HEK293 (cell line): Measurements from ENCODE around the gene SECTM1.

Source experiments
- IKZF3 ChIP-seq: fragments of 450-650 bp; IDR thresholded peaks from 2 replicates; pipeline ENCODE4 v1.5.0; 2018; ENCODE audit warnings: missing biosample characterization, mild to moderate bottlenecking, missing genetic modification characterization, moderate library complexity
- KLF16 ChIP-seq: fragments of 450-650 bp; formaldehyde crosslinking; IDR thresholded peaks from 2 replicates; pipeline ENCODE4 v1.5.1; 2017; ENCODE audit warnings: missing biosample characterization, missing genetic modification characterization
- MEIS1 ChIP-seq: sonication (generic); formaldehyde crosslinking; IDR thresholded peaks from 2 replicates; pipeline ENCODE4 v1.8.1; 2022; ENCODE audit warnings: missing genetic modification reagents, mild to moderate bottlenecking, borderline replicate concordance
- SCRT2 ChIP-seq: fragments of 450-650 bp; formaldehyde crosslinking; IDR thresholded peaks from 2 replicates; pipeline ENCODE4 v1.5.1; 2016; ENCODE audit warnings: missing biosample characterization, missing genetic modification characterization
- WT1 ChIP-seq: fragments of 450-650 bp; formaldehyde crosslinking; IDR thresholded peaks from 2 replicates; pipeline ENCODE4 v1.5.1; 2016; ENCODE audit warnings: missing biosample characterization, missing genetic modification characterization
- ZFP41 ChIP-seq: fragments of 450-650 bp; formaldehyde crosslinking; IDR thresholded peaks from 2 replicates; pipeline ENCODE4 v1.5.1; 2016; ENCODE audit warnings: missing biosample characterization, missing genetic modification characterization, borderline replicate concordance
- ZNF121 ChIP-seq: fragments of 450-650 bp; formaldehyde crosslinking; IDR thresholded peaks from 2 replicates; pipeline ENCODE4 v1.5.1; 2016; ENCODE audit warnings: missing biosample characterization, missing genetic modification characterization
- ZNF184 ChIP-seq: fragments of 450-650 bp; IDR thresholded peaks from 2 replicates; pipeline ENCODE4 v1.5.1; 2018; ENCODE audit warnings: missing biosample characterization, mild to moderate bottlenecking, missing genetic modification characterization
- ZNF311 ChIP-seq: fragments of 450-650 bp; formaldehyde crosslinking; IDR thresholded peaks from 2 replicates; pipeline ENCODE4 v1.5.1; 2017; ENCODE audit warnings: missing biosample characterization, missing genetic modification characterization, borderline replicate concordance
- ZNF37A ChIP-seq: fragments of 450-650 bp; IDR thresholded peaks from 2 replicates; pipeline ENCODE4 v1.5.1; 2018; ENCODE audit warnings: missing biosample characterization, missing genetic modification characterization
- ZNF548 ChIP-seq: fragments of 450-650 bp; formaldehyde crosslinking; IDR thresholded peaks from 2 replicates; pipeline ENCODE4 v1.5.1; 2016; ENCODE audit warnings: missing biosample characterization, missing genetic modification characterization
- ZNF707 ChIP-seq: fragments of 450-650 bp; formaldehyde crosslinking; IDR thresholded peaks from 2 replicates; pipeline ENCODE4 v1.5.1; 2016; ENCODE audit warnings: missing biosample characterization, missing genetic modification characterization
- ZNF747 ChIP-seq: fragments of 450-650 bp; formaldehyde crosslinking; IDR thresholded peaks from 2 replicates; pipeline ENCODE4 v1.5.1; 2016; ENCODE audit warnings: missing biosample characterization, missing genetic modification characterization
- ZNF768 ChIP-seq: fragments of 450-650 bp; formaldehyde crosslinking; IDR thresholded peaks from 2 replicates; pipeline ENCODE4 v1.5.1; 2018; ENCODE audit warnings: missing biosample characterization, mild to moderate bottlenecking, missing genetic modification characterization
- TF ChIP-seq, protein P1 (sequence below): fragments of 450-650 bp; formaldehyde crosslinking; IDR thresholded peaks from 2 replicates; pipeline ENCODE4 v1.5.1; 2016; ENCODE audit warnings: missing biosample characterization, missing genetic modification characterization
- TF ChIP-seq, protein P2 (sequence below): fragments of 450-650 bp; formaldehyde crosslinking; IDR thresholded peaks from 2 replicates; pipeline ENCODE4 v1.5.1; 2017; ENCODE audit warnings: missing biosample characterization, missing genetic modification characterization
- TF ChIP-seq, protein P3 (sequence below): fragments of 450-650 bp; IDR thresholded peaks from 2 replicates; pipeline ENCODE4 v1.5.1; 2018; ENCODE audit warnings: missing biosample characterization, mild to moderate bottlenecking, missing genetic modification characterization
- TF ChIP-seq, protein P4 (sequence below): sonication (generic); formaldehyde crosslinking; IDR thresholded peaks from 2 replicates; pipeline ENCODE4 v1.8.1; 2022; ENCODE audit warnings: mild to moderate bottlenecking, moderate library complexity, missing genetic modification reagents
- TF ChIP-seq, protein P5 (sequence below): fragments of 450-650 bp; formaldehyde crosslinking; IDR thresholded peaks from 2 replicates; pipeline ENCODE4 v1.5.1; 2016; ENCODE audit warnings: missing biosample characterization, missing genetic modification characterization
- TF ChIP-seq, protein P6 (sequence below): fragments of 450-650 bp; formaldehyde crosslinking; IDR thresholded peaks from 2 replicates; pipeline ENCODE4; 2016; ENCODE audit warnings: missing biosample characterization, missing genetic modification characterization
- TF ChIP-seq, protein P7 (sequence below): fragments of 450-650 bp; formaldehyde crosslinking; IDR thresholded peaks from 2 replicates; pipeline ENCODE4 v1.5.1; 2016; ENCODE audit warnings: missing biosample characterization, missing genetic modification characterization
- TF ChIP-seq, protein P8 (sequence below): fragments of 450-650 bp; formaldehyde crosslinking; IDR thresholded peaks from 2 replicates; pipeline ENCODE4 v1.5.1; 2016; ENCODE audit warnings: missing biosample characterization, missing genetic modification characterization
- TF ChIP-seq, protein P9 (sequence below): fragments of 450-650 bp; formaldehyde crosslinking; IDR thresholded peaks from 2 replicates; pipeline ENCODE4 v1.5.1; 2017; ENCODE audit warnings: missing biosample characterization, missing genetic modification characterization

Gene SECTM1

DNA sequence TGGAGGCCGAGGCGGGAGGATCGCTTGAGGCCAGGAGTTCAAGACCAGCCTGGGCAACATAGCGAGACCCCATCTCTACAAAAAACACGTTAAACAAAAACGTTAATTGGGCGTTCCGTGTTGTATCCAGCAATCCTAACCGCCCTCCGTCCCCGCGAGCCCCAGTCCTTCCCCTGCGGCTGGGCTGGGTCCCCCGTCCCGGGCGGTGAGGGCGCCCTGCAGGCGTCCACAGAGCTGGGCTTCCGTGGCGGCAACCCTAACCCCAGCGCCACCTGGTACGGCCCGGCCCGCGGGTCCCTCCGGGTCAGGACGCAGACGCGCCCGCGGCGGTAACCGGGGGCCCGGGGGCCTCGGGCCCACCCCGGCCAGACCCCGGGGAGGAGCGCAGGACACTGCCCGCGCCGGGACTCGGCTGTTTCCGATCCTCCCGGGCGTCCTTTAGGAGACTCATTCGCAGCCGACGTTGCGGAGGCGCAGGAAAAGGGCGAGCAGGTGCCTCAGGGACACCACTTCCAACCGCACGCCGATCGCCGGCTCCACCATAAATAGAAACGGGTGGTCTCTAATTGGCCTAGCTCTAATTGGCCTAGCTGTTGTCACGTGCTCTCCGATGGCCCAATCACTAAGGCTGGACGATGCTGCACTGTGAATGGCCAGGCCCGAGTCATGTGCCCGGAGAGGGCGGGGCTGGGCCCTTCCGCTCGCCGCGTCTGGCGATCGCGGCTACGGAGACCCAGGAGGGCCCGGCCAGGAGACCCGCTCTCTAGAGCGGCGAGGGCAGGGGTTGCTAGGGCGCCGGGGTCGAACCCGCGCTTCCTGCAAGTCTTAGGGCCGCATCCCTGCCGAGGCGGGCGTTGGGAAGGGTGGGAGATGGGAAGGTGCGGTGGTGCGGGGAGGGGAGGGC is 41.1 kb downstream of the SECTM1 start (continued):
- peak; percentile 84 for TF ChIP-seq KLF16
- no peak for TF ChIP-seq ZNF747 (tag by site-specific recombination)
- no peak for TF ChIP-seq MEIS1 (CRISPR knock-in tag)
- TF ChIP-seq, protein P1, sequence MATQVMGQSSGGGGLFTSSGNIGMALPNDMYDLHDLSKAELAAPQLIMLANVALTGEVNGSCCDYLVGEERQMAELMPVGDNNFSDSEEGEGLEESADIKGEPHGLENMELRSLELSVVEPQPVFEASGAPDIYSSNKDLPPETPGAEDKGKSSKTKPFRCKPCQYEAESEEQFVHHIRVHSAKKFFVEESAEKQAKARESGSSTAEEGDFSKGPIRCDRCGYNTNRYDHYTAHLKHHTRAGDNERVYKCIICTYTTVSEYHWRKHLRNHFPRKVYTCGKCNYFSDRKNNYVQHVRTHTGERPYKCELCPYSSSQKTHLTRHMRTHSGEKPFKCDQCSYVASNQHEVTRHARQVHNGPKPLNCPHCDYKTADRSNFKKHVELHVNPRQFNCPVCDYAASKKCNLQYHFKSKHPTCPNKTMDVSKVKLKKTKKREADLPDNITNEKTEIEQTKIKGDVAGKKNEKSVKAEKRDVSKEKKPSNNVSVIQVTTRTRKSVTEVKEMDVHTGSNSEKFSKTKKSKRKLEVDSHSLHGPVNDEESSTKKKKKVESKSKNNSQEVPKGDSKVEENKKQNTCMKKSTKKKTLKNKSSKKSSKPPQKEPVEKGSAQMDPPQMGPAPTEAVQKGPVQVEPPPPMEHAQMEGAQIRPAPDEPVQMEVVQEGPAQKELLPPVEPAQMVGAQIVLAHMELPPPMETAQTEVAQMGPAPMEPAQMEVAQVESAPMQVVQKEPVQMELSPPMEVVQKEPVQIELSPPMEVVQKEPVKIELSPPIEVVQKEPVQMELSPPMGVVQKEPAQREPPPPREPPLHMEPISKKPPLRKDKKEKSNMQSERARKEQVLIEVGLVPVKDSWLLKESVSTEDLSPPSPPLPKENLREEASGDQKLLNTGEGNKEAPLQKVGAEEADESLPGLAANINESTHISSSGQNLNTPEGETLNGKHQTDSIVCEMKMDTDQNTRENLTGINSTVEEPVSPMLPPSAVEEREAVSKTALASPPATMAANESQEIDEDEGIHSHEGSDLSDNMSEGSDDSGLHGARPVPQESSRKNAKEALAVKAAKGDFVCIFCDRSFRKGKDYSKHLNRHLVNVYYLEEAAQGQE = 0 out of 2 replicates have a peak, but pooled peaks have one; percentile 48
- TF ChIP-seq ZNF37A (tag by site-specific recombination) = no peak
- TF ChIP-seq, protein P2, sequence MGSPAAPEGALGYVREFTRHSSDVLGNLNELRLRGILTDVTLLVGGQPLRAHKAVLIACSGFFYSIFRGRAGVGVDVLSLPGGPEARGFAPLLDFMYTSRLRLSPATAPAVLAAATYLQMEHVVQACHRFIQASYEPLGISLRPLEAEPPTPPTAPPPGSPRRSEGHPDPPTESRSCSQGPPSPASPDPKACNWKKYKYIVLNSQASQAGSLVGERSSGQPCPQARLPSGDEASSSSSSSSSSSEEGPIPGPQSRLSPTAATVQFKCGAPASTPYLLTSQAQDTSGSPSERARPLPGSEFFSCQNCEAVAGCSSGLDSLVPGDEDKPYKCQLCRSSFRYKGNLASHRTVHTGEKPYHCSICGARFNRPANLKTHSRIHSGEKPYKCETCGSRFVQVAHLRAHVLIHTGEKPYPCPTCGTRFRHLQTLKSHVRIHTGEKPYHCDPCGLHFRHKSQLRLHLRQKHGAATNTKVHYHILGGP = no peak
- TF ChIP-seq, protein P3, sequence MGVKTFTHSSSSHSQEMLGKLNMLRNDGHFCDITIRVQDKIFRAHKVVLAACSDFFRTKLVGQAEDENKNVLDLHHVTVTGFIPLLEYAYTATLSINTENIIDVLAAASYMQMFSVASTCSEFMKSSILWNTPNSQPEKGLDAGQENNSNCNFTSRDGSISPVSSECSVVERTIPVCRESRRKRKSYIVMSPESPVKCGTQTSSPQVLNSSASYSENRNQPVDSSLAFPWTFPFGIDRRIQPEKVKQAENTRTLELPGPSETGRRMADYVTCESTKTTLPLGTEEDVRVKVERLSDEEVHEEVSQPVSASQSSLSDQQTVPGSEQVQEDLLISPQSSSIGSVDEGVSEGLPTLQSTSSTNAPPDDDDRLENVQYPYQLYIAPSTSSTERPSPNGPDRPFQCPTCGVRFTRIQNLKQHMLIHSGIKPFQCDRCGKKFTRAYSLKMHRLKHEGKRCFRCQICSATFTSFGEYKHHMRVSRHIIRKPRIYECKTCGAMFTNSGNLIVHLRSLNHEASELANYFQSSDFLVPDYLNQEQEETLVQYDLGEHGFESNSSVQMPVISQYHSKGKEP (tag by site-specific recombination) = no peak
- TF ChIP-seq SCRT2 (tag by site-specific recombination) = no peak
- TF ChIP-seq, protein P4, sequence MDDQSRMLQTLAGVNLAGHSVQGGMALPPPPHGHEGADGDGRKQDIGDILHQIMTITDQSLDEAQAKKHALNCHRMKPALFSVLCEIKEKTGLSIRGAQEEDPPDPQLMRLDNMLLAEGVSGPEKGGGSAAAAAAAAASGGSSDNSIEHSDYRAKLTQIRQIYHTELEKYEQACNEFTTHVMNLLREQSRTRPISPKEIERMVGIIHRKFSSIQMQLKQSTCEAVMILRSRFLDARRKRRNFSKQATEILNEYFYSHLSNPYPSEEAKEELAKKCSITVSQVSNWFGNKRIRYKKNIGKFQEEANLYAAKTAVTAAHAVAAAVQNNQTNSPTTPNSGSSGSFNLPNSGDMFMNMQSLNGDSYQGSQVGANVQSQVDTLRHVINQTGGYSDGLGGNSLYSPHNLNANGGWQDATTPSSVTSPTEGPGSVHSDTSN = peak; percentile 26; the same call in 1 of the 2 replicates
- no peak for TF ChIP-seq ZNF548 (tag by site-specific recombination)
- TF ChIP-seq ZNF311 (tag by site-specific recombination) = no peak
- TF ChIP-seq IKZF3 = 0 out of 2 replicates have a peak, but pooled peaks have one; percentile 41
- no peak for TF ChIP-seq ZFP41 (tag by site-specific recombination)
- TF ChIP-seq ZNF184 (tag by site-specific recombination) = peak; percentile 44; the same call in 1 of the 2 replicates
- TF ChIP-seq, protein P5, sequence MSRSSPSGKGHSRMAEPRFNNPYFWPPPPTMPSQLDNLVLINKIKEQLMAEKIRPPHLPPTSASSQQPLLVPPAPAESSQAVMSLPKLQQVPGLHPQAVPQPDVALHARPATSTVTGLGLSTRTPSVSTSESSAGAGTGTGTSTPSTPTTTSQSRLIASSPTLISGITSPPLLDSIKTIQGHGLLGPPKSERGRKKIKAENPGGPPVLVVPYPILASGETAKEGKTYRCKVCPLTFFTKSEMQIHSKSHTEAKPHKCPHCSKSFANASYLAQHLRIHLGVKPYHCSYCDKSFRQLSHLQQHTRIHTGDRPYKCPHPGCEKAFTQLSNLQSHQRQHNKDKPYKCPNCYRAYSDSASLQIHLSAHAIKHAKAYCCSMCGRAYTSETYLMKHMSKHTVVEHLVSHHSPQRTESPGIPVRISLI = no peak
- TF ChIP-seq, protein P6, sequence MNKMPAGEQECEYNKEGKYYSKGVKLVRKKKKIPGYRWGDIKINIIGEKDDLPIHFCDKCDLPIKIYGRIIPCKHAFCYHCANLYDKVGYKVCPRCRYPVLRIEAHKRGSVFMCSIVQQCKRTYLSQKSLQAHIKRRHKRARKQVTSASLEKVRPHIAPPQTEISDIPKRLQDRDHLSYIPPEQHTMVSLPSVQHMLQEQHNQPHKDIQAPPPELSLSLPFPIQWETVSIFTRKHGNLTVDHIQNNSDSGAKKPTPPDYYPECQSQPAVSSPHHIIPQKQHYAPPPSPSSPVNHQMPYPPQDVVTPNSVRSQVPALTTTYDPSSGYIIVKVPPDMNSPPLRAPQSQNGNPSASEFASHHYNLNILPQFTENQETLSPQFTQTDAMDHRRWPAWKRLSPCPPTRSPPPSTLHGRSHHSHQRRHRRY = no peak
- TF ChIP-seq ZNF768 (tag by site-specific recombination) = no peak
- TF ChIP-seq, protein P7, sequence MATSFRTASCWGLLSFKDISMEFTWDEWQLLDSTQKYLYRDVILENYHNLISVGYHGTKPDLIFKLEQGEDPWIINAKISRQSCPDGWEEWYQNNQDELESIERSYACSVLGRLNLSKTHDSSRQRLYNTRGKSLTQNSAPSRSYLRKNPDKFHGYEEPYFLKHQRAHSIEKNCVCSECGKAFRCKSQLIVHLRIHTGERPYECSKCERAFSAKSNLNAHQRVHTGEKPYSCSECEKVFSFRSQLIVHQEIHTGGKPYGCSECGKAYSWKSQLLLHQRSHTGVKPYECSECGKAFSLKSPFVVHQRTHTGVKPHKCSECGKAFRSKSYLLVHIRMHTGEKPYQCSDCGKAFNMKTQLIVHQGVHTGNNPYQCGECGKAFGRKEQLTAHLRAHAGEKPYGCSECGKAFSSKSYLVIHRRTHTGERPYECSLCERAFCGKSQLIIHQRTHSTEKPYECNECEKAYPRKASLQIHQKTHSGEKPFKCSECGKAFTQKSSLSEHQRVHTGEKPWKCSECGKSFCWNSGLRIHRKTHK (tag by site-specific recombination) = no peak
- no peak for TF ChIP-seq ZNF707 (tag by site-specific recombination)
- TF ChIP-seq, protein P8, sequence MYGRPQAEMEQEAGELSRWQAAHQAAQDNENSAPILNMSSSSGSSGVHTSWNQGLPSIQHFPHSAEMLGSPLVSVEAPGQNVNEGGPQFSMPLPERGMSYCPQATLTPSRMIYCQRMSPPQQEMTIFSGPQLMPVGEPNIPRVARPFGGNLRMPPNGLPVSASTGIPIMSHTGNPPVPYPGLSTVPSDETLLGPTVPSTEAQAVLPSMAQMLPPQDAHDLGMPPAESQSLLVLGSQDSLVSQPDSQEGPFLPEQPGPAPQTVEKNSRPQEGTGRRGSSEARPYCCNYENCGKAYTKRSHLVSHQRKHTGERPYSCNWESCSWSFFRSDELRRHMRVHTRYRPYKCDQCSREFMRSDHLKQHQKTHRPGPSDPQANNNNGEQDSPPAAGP = peak; percentile 89
- TF ChIP-seq, protein P9, sequence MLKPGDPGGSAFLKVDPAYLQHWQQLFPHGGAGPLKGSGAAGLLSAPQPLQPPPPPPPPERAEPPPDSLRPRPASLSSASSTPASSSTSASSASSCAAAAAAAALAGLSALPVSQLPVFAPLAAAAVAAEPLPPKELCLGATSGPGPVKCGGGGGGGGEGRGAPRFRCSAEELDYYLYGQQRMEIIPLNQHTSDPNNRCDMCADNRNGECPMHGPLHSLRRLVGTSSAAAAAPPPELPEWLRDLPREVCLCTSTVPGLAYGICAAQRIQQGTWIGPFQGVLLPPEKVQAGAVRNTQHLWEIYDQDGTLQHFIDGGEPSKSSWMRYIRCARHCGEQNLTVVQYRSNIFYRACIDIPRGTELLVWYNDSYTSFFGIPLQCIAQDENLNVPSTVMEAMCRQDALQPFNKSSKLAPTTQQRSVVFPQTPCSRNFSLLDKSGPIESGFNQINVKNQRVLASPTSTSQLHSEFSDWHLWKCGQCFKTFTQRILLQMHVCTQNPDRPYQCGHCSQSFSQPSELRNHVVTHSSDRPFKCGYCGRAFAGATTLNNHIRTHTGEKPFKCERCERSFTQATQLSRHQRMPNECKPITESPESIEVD (tag by site-specific recombination) = no peak
- peak; percentile 99 for TF ChIP-seq ZNF121 (tag by site-specific recombination)
- TF ChIP-seq WT1 = peak; percentile 50; the same call in 1 of the 2 replicates
